Stimulated activated effector memory CD8-positive, alpha-beta T cell treated with anti-CD3 and anti-CD28 coated beads, Interleukin-12 subunit alpha, Interleukin-12 subunit beta, amount 100 ng/mL, for 72 hours (primary cell): Measurements from ENCODE around the gene RTN4RL1.

Source experiments
- ATAC-seq: fragments of 150-1000 bp; cut with Tn5 transposase; 2 replicates; pipeline ENCODE4 v1.10.0; 2021
- DNase-seq, 2 donors: peaks; one replicate each; pipeline ENCODE4 v3.0.0; 2021 to 2022; ENCODE audit warnings: low spot score in 2 of 2
- H3K27ac Mint-ChIP-seq: one replicate; pipeline ENCODE4 v1.8.0; 2022; ENCODE audit warnings: mild to moderate bottlenecking, mixed read lengths
- H3K36me3 Mint-ChIP-seq: one replicate; pipeline ENCODE4 v1.8.0; 2022; ENCODE audit warnings: mild to moderate bottlenecking, mixed read lengths
- H3K4me1 Mint-ChIP-seq: one replicate; pipeline ENCODE4 v1.8.0; 2022; ENCODE audit warnings: mixed read lengths
- H3K4me3 Mint-ChIP-seq: one replicate; pipeline ENCODE4 v1.8.0; 2022; ENCODE audit warnings: mild to moderate bottlenecking, mixed read lengths
- H3K9me3 Mint-ChIP-seq: one replicate; pipeline ENCODE4 v1.8.0; 2022; ENCODE audit warnings: mixed read lengths

The RTN4RL1 gene

GRCh38 chr17:1890758-1891450 is 134.2 kb downstream of the RTN4RL1 start:
- peak overlapping the region; percentile 58 for H3K27ac Mint-ChIP-seq
- peak overlapping the region; percentile 23 for H3K4me3 Mint-ChIP-seq
- peak in 1 of 2 donors; percentile 61 for DNase-seq

GRCh38 chr17:1888741-1889140 is 136.4 kb downstream of the RTN4RL1 start:
- no peak for DNase-seq
- H3K9me3 Mint-ChIP-seq, result no peaks in the 10 kb centered on the region
- peaks cover 100% of the 10 kb centered on the region for H3K36me3 Mint-ChIP-seq
- no peak overlapping the region for H3K27ac Mint-ChIP-seq
- H3K4me3 Mint-ChIP-seq, result no peak overlapping the region
- peaks cover 12% of the 10 kb centered on the region for H3K4me1 Mint-ChIP-seq
- ATAC-seq, result no peak

More at GRCh38 chr17:1890758-1891450, 134.2 kb downstream of the RTN4RL1 start:
- Mint-ChIP-seq H3K9me3 (no peaks in the 10 kb centered on the region), H3K36me3 (peaks cover 100% of the 10 kb centered on the region), H3K4me1 (peaks cover 12% of the 10 kb centered on the region)
- peak; percentile 99 for ATAC-seq
